Measurements from ENCODE around the gene COQ8B. TPM values are rescaled to one million over a fixed set of nuclear protein-coding genes. Genes with fewer than 3 reads are reported as not detected.

COQ8B gene
- total RNA-seq, 1 donor from 2014 or later: 38.5 TPM

- Mint-ChIP-seq H3K4me3 (no peak overlapping the region), H3K27me3 (no peaks in the 10 kb centered on the region), H3K9me3 (no peaks in the 10 kb centered on the region), H3K36me3 (ENCODE audit: low read depth) (peaks cover 20% of the 10 kb centered on the region), H3K27ac (no peak overlapping the region), H3K4me1 (peaks cover 3% of the 10 kb centered on the region)
- intact Hi-C loops (cut with micrococcal nuclease): loop anchor here (5.0 kb wide), 1 partner anchor 33 kb away; the partner anchor contains the start of genes COQ8B and ITPKC
- DNase-seq (no peak), ATAC-seq (ENCODE audit: low read depth) (no peak)
- CTCF ChIA-PET: no interaction called here
- POLR2A ChIA-PET: no interaction called here
- TF ChIP-seq CTCF (IDR thresholded peaks at IDR 0.05): no peak
These were observed 32.4 kb downstream of the COQ8B start for GRCh38 chr19:40684280-40684679.

- intact Hi-C loops (cut with micrococcal nuclease): loop anchor here (5.0 kb wide), 1 partner anchor 34 kb away; the partner anchor contains the start of genes COQ8B and ITPKC
- POLR2A ChIA-PET: interaction anchor here (1.1 kb wide), 1 partner anchor 94 kb away, joined by 3 read pairs; the partner anchor contains the start of gene RAB4B
- no peak for ATAC-seq (ENCODE audit: low read depth)
- CTCF ChIA-PET: no interaction called here
- Mint-ChIP-seq H3K4me3 (no peak overlapping the region), H3K36me3 (ENCODE audit: low read depth) (peaks cover 22% of the 10 kb centered on the region), H3K4me1 (peaks cover 3% of the 10 kb centered on the region), H3K27me3 (no peaks in the 10 kb centered on the region), H3K27ac (no peak overlapping the region), H3K9me3 (no peaks in the 10 kb centered on the region)
- no peak for TF ChIP-seq CTCF (IDR thresholded peaks at IDR 0.05)
- no peak for DNase-seq
These were observed 33.2 kb downstream of the COQ8B start for GRCh38 chr19:40683437-40683836.

GRCh38 chr19:40682431-40682964, 34.2 kb downstream of the COQ8B start:
- no peak overlapping the region for H3K4me3 Mint-ChIP-seq
- ATAC-seq (ENCODE audit: low read depth): no peak
- no peaks in the 10 kb centered on the region for H3K9me3 Mint-ChIP-seq
- no peak overlapping the region for H3K27ac Mint-ChIP-seq
- peaks cover 28% of the 10 kb centered on the region for H3K36me3 Mint-ChIP-seq (ENCODE audit: low read depth)
- H3K4me1 Mint-ChIP-seq: peaks cover 3% of the 10 kb centered on the region
- no peak for DNase-seq
- ChIA-PET POLR2A (interaction anchor here (0.6 to 1.1 kb wide), 2 partner anchors 91 to 95 kb away, joined by 3 to 5 read pairs; partner anchors contain the start of gene RAB4B), CTCF (no interaction called here)
- intact Hi-C loops (cut with micrococcal nuclease): loop anchor here (5.0 kb wide), 1 partner anchor 35 kb away; the partner anchor contains the start of genes COQ8B and ITPKC
- H3K27me3 Mint-ChIP-seq: no peaks in the 10 kb centered on the region
- TF ChIP-seq CTCF (IDR thresholded peaks at IDR 0.05): no peak

- POLR2A ChIA-PET: interaction anchor here (0.6 to 1.7 kb wide), 2 partner anchors 10 to 40 kb away, joined by 3 to 4 read pairs; partner anchors contain the start of gene NUMBL
- DNase-seq (no peak), ATAC-seq (ENCODE audit: low read depth) (no peak)
- Mint-ChIP-seq H3K4me3 (no peak overlapping the region), H3K27ac (no peak overlapping the region), H3K36me3 (ENCODE audit: low read depth) (peaks cover 28% of the 10 kb centered on the region), H3K4me1 (no peaks in the 10 kb centered on the region), H3K27me3 (no peaks in the 10 kb centered on the region), H3K9me3 (no peaks in the 10 kb centered on the region)
- CTCF ChIA-PET: no interaction called here
- intact Hi-C loops (cut with micrococcal nuclease): loop anchor here (5.0 kb wide), 1 partner anchor 36 kb away; the partner anchor contains the start of genes COQ8B and ITPKC
- TF ChIP-seq CTCF (IDR thresholded peaks at IDR 0.05): no peak
These were observed 35.6 kb downstream of the COQ8B start for GRCh38 chr19:40681039-40681438.

- ATAC-seq (ENCODE audit: low read depth) (no peak), DNase-seq (no peak)
- no peak overlapping the region for H3K27ac Mint-ChIP-seq
- no peaks in the 10 kb centered on the region for H3K27me3 Mint-ChIP-seq
- H3K4me3 Mint-ChIP-seq: no peak overlapping the region
- CTCF ChIA-PET: no interaction called here
- POLR2A ChIA-PET: no interaction called here
- H3K36me3 Mint-ChIP-seq (ENCODE audit: low read depth): peaks cover 21% of the 10 kb centered on the region
- H3K4me1 Mint-ChIP-seq: no peaks in the 10 kb centered on the region
- no peaks in the 10 kb centered on the region for H3K9me3 Mint-ChIP-seq
- intact Hi-C loops (cut with micrococcal nuclease): no loop called here
- TF ChIP-seq CTCF (IDR thresholded peaks at IDR 0.05): no peak
These were observed 39.5 kb downstream of the COQ8B start for GRCh38 chr19:40677156-40677555.

All from activated B cell treated with CpG ODN at 0.5 μM for 24 hours (primary cell).